Fibroblast of peridontal ligament (primary cell): ENCODE measurements around the gene MBP.

Experiments used
- DNase-seq: peaks from one replicate; pipeline ENCODE4 v3.0.0-alpha.2; 2010; ENCODE audit errors: extremely low read depth

The MBP gene

DNA sequence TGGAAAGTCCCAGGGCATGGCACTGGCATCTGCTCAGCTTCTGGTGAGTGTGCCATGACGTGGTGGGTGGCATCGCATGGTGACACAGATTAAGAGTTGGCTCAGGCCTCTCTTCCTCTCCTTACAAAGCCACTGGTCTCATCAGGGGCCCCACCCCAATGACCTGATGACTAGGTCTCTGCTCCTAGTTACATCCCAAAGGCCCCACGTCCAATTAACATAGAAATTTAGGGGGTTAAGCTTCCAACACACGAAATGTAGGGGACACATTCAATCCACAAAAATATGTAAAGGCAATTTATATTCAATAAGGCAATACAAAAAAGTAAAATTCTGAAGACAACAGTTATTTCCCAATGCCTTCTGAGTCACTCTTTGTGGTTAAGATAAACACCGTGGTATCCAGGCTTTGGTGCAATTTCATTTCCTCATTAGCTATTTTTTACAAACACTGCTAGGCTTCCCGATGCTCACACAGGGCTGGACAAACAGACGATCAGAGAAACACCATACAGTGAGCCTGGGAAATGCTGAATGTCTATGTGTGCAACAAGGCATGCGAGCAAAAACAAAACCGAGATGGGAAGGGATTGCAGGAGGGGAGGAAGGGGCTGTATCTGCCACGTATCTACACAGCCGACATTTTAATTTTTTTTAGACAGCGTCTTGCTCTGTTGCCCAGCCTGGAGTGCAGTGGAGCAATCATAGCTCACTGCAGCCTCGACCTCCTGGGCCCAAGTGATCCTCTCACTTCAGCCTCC, 67.2 kb downstream of the MBP start:
- DNase-seq = peak; percentile 97

DNA sequence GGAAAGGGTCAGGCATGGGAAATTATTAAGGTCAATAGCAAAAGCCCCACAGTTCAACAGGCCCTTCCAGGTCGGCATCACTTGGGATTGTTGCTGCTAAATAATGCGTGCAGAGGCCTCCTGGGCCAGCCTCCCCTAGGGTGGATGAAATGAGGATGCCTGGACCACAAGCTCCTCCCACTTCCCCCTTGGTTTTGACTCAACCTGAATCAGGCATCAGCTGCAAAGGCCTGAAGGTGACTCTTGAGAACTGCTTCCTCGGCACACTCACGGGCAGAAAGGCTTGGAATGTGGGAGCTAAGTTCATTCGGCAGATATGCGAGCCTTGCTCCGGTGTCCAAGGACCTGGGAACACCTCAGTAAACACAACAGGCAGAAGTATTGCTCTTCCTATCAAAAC, 69.3 kb downstream of the MBP start:
- DNase-seq = no peak

GRCh38 chr18:77062518-77063003, 70.0 kb downstream of the MBP start:
- DNase-seq = no peak

GRCh38 chr18:77061946-77062517, 70.6 kb downstream of the MBP start:
- DNase-seq = no peak

- DNase-seq = no peak
Observed at GRCh38 chr18:77061281-77061945, 71.2 kb downstream of the MBP start.

GRCh38 chr18:77060151-77060550, 72.4 kb downstream of the MBP start:
- no peak for DNase-seq

GRCh38 chr18:77059294-77059916, 73.2 kb downstream of the MBP start:
- DNase-seq = peak; percentile 71

- peak; percentile 42 for DNase-seq
Observed at GRCh38 chr18:77058290-77058835, 74.2 kb downstream of the MBP start.

- DNase-seq = no peak
Observed at GRCh38 chr18:77057006-77057395, 75.6 kb downstream of the MBP start.

- DNase-seq = no peak
Observed at GRCh38 chr18:77056344-77057005, 76.1 kb downstream of the MBP start.

- peak; percentile 60 for DNase-seq
Observed at GRCh38 chr18:77055429-77056300, 76.9 kb downstream of the MBP start.

DNA sequence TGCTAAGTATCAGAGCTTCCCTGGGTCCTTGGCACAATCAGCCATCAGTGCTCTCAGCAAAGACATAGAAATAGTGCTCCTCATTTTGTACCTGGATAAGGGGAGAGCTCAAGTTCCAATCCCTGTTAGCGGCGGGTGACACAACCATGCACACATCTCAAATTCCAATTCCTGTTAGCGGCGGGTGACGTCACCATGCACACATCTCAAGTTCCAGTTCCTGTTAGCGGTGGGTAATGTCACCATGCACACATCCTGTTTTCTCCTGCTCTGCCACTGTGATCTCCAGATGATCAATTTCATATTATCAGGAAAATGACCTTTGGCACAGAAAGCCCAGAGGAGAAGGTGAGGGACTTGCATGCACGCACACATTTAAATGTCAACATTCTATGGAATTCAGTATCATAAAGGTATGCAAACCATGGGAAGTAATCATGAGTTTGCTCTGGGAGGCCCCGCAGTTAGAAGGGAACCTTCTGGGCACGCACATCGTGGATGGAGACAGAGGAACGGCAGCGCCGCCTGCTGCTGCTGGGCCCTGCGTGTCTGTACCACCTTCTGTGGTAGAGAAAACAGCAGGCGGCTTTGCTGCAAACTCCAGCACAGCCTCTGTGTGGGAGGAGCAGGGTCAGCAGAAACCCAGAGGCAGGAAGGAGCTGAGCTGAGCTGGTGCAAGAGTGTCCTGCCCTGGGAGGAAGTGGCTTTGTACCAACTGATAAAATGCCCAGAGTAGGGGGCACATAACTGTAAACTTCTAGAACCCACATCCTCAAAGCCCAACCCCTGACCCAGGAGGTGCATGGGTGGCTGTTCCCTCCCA, 77.8 kb downstream of the MBP start:
- DNase-seq = peak; percentile 85

DNA sequence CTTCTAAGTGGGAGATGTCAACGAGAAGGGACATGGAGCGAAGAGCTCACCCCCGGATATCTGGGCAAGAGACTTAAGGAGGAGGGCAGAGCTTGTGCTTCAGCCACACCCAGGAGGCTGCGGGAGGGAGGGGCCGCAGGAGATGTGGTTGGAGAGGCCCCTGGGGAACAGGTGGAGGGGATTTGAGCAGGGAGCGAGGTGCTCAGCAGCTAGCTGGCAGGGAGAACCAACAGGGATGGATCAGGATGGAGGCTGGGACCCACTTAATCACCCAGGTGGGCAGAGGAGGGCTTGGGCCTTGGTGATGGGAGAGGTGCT, 78.3 kb downstream of the MBP start:
- no peak for DNase-seq

GRCh38 chr18:77053616-77054287, 78.8 kb downstream of the MBP start:
- no peak for DNase-seq

GRCh38 chr18:77052983-77053309, 79.6 kb downstream of the MBP start:
- DNase-seq = no peak

- no peak for DNase-seq
Observed at GRCh38 chr18:77052297-77052982, 80.1 kb downstream of the MBP start.

DNA sequence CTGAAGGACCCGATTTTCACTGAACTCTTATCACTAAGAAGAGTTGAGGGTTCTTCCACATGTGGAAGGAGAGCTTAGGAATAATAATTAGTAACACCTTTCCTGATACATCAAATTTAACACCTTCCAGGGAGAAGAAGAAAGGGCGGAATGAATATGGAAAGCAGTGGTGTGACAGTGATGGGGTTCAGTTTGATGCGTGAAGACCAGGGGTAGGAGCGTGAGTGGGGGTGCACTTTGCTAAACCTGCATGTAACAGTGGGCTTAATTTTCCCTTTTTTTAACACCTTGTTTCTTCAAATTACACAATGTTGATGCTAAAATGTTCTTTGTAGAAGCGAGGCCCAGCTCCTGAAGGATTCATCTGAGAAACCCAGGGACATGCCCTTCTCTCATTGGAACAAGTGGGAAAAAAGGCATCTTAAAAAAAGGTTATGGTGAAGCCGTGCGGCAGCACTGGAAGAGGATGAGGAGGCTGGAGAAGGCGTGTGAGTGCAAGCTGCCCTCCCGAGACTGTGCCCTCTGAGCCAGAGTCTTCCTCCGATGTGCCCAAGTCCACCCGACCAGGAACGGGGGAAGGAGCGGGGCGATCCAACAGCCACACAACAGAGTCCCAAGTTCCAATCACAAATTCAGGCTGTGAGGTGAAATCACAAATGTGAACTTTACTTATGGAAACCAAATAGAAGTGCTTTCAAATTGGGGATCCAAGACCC, 80.8 kb downstream of the MBP start:
- no peak for DNase-seq

DNA sequence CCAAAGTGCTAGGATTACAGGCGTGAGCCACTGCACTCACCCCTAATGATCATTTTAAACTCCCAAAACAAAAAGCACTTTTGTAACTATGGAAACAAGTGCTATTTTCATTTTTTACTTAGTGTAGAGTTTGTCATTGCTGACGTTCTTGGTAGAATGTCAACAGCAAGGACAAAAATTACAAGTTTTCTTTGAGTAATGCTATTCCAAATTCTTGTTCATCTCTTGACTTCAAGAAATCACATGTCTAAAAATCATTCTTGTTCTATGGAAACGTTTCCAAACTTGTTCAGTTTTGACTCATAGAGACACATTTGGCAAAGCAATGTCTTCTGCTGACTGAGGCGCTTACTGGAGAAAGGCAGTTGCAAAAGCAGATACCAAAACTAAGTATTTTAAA, 82.6 kb downstream of the MBP start:
- peak; percentile 81 for DNase-seq
